SK-N-SH treated with all-trans-retinoic acid at 6 μM for 48 hours (cell line): ENCODE measurements around the gene CLNK.

Source experiments
- ATAC-seq: fragments of 200-7000 bp; cut with Tn5 transposase; 3 replicates; pipeline ENCODE4 v1.9.1; 2020; ENCODE audit warnings: mild to moderate bottlenecking, moderate library complexity
- ARNTL ChIP-seq: fragments of 450-650 bp; formaldehyde crosslinking; IDR thresholded peaks from 2 replicates; pipeline ENCODE4 v1.5.0; 2020; ENCODE audit warnings: low read depth, mild to moderate bottlenecking, moderate library complexity, borderline replicate concordance
- BACH2 ChIP-seq: fragments of 250-450 bp; sonication (Bioruptor Pico); IDR thresholded peaks from 2 replicates; pipeline ENCODE4 v1.9.0; 2021; ENCODE audit warnings: mild to moderate bottlenecking, borderline replicate concordance
- CREB5 ChIP-seq: fragments of 250-450 bp; sonication (Bioruptor Pico); IDR thresholded peaks from 2 replicates; pipeline ENCODE4 v1.5.1; 2020; ENCODE audit warnings: low read depth, mild to moderate bottlenecking, moderate library complexity
- CSDC2 ChIP-seq: fragments of 250-450 bp; sonication (Bioruptor Pico); IDR thresholded peaks from 2 replicates; pipeline ENCODE4 v1.5.0; 2020; ENCODE audit warnings: mild to moderate bottlenecking, moderate library complexity
- ESRRG ChIP-seq: fragments of 250-450 bp; sonication (Bioruptor Pico); IDR thresholded peaks from 2 replicates; pipeline ENCODE4 v1.6.1; 2021; ENCODE audit warnings: mild to moderate bottlenecking
- GLIS3 ChIP-seq: fragments of 250-450 bp; sonication (Bioruptor Pico); IDR thresholded peaks from 2 replicates; pipeline ENCODE4 v1.5.0; 2020; ENCODE audit warnings: mild to moderate bottlenecking, moderate library complexity
- ISL1 ChIP-seq: fragments of 250-450 bp; sonication (Bioruptor Pico); IDR thresholded peaks from 2 replicates; pipeline ENCODE4 v2.1.2; 2022; ENCODE audit warnings: mild to moderate bottlenecking, moderate library complexity
- OSR1 ChIP-seq: fragments of 250-450 bp; sonication (Bioruptor Pico); IDR thresholded peaks from 2 replicates; pipeline ENCODE4 v1.8.0; 2022; ENCODE audit warnings: moderate library complexity, mild to moderate bottlenecking, inconsistent platforms
- PPARA ChIP-seq: fragments of 250-450 bp; sonication (Bioruptor Pico); IDR thresholded peaks from 2 replicates; pipeline ENCODE4 v1.5.0; 2020; ENCODE audit warnings: mild to moderate bottlenecking, borderline replicate concordance
- RARB ChIP-seq: fragments of 250-450 bp; sonication (Bioruptor Pico); IDR thresholded peaks from 2 replicates; pipeline ENCODE4 v1.8.0; 2021; ENCODE audit warnings: mild to moderate bottlenecking, moderate library complexity
- SNAI2 ChIP-seq: fragments of 250-450 bp; sonication (Bioruptor Pico); IDR thresholded peaks from 2 replicates; pipeline ENCODE4 v1.5.0; 2020; ENCODE audit warnings: mild to moderate bottlenecking, moderate library complexity
- TCF4 ChIP-seq: fragments of 250-450 bp; sonication (Bioruptor Pico); IDR thresholded peaks from 2 replicates; pipeline ENCODE4 v1.8.0; 2021; ENCODE audit warnings: mild to moderate bottlenecking, moderate library complexity, borderline replicate concordance
- TOX ChIP-seq: fragments of 250-450 bp; sonication (Bioruptor Pico); IDR thresholded peaks from 2 replicates; pipeline ENCODE4 v1.8.0; 2021; ENCODE audit warnings: mild to moderate bottlenecking, moderate library complexity, borderline replicate concordance
- TSHZ2 ChIP-seq: fragments of 250-450 bp; sonication (Bioruptor Pico); IDR thresholded peaks from 2 replicates; pipeline ENCODE4 v1.5.0; 2020; ENCODE audit warnings: mild to moderate bottlenecking, moderate library complexity
- ZC3H10 ChIP-seq: fragments of 250-450 bp; sonication (Bioruptor Pico); IDR thresholded peaks from 2 replicates; pipeline ENCODE4 v1.5.1; 2021; ENCODE audit warnings: mild to moderate bottlenecking, moderate library complexity
- ZFP3 ChIP-seq: fragments of 250-450 bp; sonication (Bioruptor Pico); IDR thresholded peaks from 2 replicates; pipeline ENCODE4 v1.5.0; 2020; ENCODE audit warnings: mild to moderate bottlenecking, moderate library complexity
- ZFP30 ChIP-seq: fragments of 450-650 bp; formaldehyde crosslinking; IDR thresholded peaks from 2 replicates; pipeline ENCODE4 v1.5.0; 2022; ENCODE audit warnings: mild to moderate bottlenecking, moderate library complexity
- ZNF70 ChIP-seq: fragments of 450-650 bp; formaldehyde crosslinking; IDR thresholded peaks from 2 replicates; pipeline ENCODE4 v1.5.0; 2020; ENCODE audit warnings: mild to moderate bottlenecking, moderate library complexity
- ZNF8 ChIP-seq: fragments of 450-650 bp; formaldehyde crosslinking; IDR thresholded peaks from 2 replicates; pipeline ENCODE4 v1.5.0; 2020; ENCODE audit warnings: mild to moderate bottlenecking, moderate library complexity
- TF ChIP-seq, protein P1 (sequence below): fragments of 250-450 bp; sonication (Bioruptor Pico); IDR thresholded peaks from 2 replicates; pipeline ENCODE4 v1.8.0; 2020; ENCODE audit warnings: mild to moderate bottlenecking, moderate library complexity, borderline replicate concordance
- TF ChIP-seq, protein P2 (sequence below): fragments of 250-450 bp; sonication (Bioruptor Pico); IDR thresholded peaks from 2 replicates; pipeline ENCODE4 v1.8.0; 2021; ENCODE audit warnings: low read depth, mild to moderate bottlenecking, moderate library complexity, borderline replicate concordance

CLNK gene

GRCh38 chr4:10521424-10521823 lies 163.1 kb downstream of the CLNK start (continued):
- TF ChIP-seq TSHZ2 (CRISPR knock-in tag), result no peak
- TF ChIP-seq ZNF8 (CRISPR knock-in tag), result no peak
- TF ChIP-seq ZFP3 (CRISPR knock-in tag), result no peak
- TF ChIP-seq ZNF70, result no peak
- TF ChIP-seq TOX (CRISPR knock-in tag), result no peak
- TF ChIP-seq CSDC2 (CRISPR knock-in tag), result no peak
- TF ChIP-seq, all 23 proteins: peak for 0

DNA sequence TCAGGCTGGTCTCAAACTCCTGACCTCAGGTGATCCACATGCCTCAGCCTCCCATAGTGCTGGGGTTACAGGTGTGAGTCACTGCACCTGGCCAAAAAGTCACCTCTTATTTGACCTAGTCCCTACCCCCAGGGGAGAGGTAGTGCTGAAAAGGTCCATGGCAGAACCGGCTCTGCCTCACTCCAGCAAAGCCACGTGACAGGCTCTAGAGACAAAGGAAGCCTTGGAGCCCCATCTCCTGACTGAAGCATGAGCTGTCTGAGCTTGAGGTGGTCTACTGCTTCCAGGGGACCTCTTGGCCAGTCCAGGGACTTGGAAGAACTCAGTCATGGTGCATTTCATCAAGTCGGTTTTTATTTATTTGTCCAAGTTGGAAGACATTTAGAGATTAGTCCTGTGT lies 174.8 kb downstream of the CLNK start:
- no peak for ATAC-seq
- TF ChIP-seq TCF4 (CRISPR knock-in tag), result no peak
- TF ChIP-seq PPARA (CRISPR knock-in tag), result no peak
- TF ChIP-seq RARB (CRISPR knock-in tag), result no peak
- TF ChIP-seq ZNF70, result no peak
- no peak for TF ChIP-seq ZFP3 (CRISPR knock-in tag)

DNA sequence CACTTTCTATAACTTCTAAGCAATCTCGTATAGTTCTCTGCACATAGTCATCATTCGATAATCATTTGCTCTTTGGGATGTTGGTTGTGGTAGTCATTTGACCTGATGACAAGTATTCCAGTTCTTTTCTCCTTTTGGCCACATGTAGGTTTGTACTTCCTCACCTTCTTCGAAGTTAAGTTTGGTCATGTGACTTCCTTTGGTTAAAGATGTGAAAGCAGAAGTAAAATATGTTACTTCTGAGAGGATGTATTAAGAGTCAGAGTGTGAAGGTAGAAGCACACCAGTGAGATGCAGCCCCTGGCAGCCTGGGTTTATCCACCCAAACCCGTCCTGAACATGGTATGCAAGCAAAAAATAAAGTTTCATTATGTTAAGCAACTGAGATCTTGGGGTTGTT lies 178.5 kb downstream of the CLNK start:
- no peak for TF ChIP-seq TCF4 (CRISPR knock-in tag)
- no peak for TF ChIP-seq CREB5
- TF ChIP-seq GLIS3 (CRISPR knock-in tag), result no peak
- TF ChIP-seq ZNF70, result no peak
- TF ChIP-seq ISL1, result no peak
- TF ChIP-seq CSDC2 (CRISPR knock-in tag), result no peak
- no peak for TF ChIP-seq ZC3H10 (CRISPR knock-in tag)
- no peak for TF ChIP-seq TOX (CRISPR knock-in tag)
- no peak for TF ChIP-seq ZFP30
- no peak for TF ChIP-seq BACH2 (CRISPR knock-in tag)
- ATAC-seq, result no peak

DNA sequence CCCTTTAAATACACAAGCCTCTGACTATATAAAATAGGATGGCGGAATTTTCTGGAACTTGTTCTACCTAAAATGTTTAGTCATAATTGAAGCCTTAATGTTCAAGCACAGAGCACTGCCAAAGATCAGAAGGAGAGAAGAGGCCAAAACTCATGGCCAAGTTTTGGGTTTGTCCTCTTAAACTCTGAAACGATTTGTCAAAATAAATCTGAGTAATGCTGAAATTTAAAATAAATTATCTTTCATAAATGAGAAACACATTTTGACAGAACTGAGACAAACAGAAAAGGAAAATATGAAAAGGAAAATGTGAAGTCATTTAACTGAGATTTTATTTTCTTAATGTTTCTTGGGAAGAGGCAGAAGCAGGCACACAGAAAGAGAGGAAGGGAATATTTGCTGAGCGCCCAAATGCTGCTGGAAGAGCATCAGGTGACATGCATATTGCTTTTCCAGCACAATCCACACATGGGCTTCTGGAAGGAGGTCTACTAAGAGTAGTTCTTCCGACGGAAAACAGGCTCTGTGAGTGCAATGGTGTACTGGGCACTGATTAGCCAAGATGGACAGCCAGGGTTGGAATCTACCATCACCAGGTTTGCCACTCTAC lies 179.9 kb downstream of the CLNK start:
- TF ChIP-seq, protein P1, sequence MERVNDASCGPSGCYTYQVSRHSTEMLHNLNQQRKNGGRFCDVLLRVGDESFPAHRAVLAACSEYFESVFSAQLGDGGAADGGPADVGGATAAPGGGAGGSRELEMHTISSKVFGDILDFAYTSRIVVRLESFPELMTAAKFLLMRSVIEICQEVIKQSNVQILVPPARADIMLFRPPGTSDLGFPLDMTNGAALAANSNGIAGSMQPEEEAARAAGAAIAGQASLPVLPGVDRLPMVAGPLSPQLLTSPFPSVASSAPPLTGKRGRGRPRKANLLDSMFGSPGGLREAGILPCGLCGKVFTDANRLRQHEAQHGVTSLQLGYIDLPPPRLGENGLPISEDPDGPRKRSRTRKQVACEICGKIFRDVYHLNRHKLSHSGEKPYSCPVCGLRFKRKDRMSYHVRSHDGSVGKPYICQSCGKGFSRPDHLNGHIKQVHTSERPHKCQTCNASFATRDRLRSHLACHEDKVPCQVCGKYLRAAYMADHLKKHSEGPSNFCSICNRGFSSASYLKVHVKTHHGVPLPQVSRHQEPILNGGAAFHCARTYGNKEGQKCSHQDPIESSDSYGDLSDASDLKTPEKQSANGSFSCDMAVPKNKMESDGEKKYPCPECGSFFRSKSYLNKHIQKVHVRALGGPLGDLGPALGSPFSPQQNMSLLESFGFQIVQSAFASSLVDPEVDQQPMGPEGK, result no peak
- TF ChIP-seq ESRRG (CRISPR knock-in tag), result no peak
- no peak for TF ChIP-seq OSR1 (CRISPR knock-in tag)
- TF ChIP-seq ARNTL, result no peak
- no peak for TF ChIP-seq GLIS3 (CRISPR knock-in tag)
- no peak for TF ChIP-seq TCF4 (CRISPR knock-in tag)
- TF ChIP-seq CSDC2 (CRISPR knock-in tag), result no peak
- TF ChIP-seq CREB5, result no peak
- TF ChIP-seq PPARA (CRISPR knock-in tag), result no peak
- no peak for TF ChIP-seq ZC3H10 (CRISPR knock-in tag)
- TF ChIP-seq ZFP30, result no peak
- TF ChIP-seq SNAI2 (CRISPR knock-in tag), result no peak
- no peak for TF ChIP-seq ZFP3 (CRISPR knock-in tag)
- TF ChIP-seq ZNF70, result no peak
- TF ChIP-seq ZNF8 (CRISPR knock-in tag), result no peak
- TF ChIP-seq, protein P2, sequence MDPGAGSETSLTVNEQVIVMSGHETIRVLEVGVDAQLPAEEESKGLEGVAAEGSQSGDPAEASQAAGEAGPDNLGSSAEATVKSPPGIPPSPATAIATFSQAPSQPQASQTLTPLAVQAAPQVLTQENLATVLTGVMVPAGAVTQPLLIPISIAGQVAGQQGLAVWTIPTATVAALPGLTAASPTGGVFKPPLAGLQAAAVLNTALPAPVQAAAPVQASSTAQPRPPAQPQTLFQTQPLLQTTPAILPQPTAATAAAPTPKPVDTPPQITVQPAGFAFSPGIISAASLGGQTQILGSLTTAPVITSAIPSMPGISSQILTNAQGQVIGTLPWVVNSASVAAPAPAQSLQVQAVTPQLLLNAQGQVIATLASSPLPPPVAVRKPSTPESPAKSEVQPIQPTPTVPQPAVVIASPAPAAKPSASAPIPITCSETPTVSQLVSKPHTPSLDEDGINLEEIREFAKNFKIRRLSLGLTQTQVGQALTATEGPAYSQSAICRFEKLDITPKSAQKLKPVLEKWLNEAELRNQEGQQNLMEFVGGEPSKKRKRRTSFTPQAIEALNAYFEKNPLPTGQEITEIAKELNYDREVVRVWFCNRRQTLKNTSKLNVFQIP (CRISPR knock-in tag), result no peak
- TF ChIP-seq TSHZ2 (CRISPR knock-in tag), result no peak
- no peak for TF ChIP-seq BACH2 (CRISPR knock-in tag)
- ATAC-seq, result no peak
